Endothelial cell of umbilical vein (primary cell): Measurements from ENCODE around the gene ARHGEF19. TPM values are rescaled to one million over a fixed set of nuclear protein-coding genes. Genes with fewer than 3 reads are reported as not detected.

ENCODE experiments used
- BruUV-seq: library from RNA; stranded (reverse); fragments of 400-500 nt; replicated peaks from 2 replicates; lab custom pipeline; 2021; lab: Mats Ljungman, UMichigan
- CTCF ChIA-PET: fragments of 300-600, 350-600 bp; sonication (Branson Sonifier 250); formaldehyde crosslinking; loops from one replicate; lab custom pipeline; 2021; ENCODE audit warnings: antibody characterized with exemption, inconsistent platforms; lab: Charles Lee
- POLR2A ChIA-PET: fragments of 300-600, 350-600 bp; sonication (Branson Sonifier 250); formaldehyde crosslinking; loops from one replicate; lab custom pipeline; 2021; ENCODE audit warnings: antibody characterized with exemption, inconsistent platforms; lab: Charles Lee
- DNase-seq: peaks from one replicate; pipeline ENCODE4 v3.0.0-alpha.2; 2011; ENCODE audit warnings: low read depth, low spot score
- FAIRE-seq: peaks from 2 replicates; lab custom pipeline; 2011; peaks lifted over from hg19 to GRCh38; lab: Jason Lieb, UNC
- H2AFZ ChIP-seq: 2 replicates; pipeline ENCODE4 v1.6.0; 2012; ENCODE audit warnings: low read depth, low read length, control low read depth, inconsistent platforms
- H3K27ac ChIP-seq: 2 replicates; pipeline ENCODE4 v1.5.1; 2011; ENCODE audit warnings: low read depth, mild to moderate bottlenecking, control low read depth, low read length, moderate library complexity; ENCODE audit not compliant: insufficient read depth
- H3K27me3 ChIP-seq, 2 experiments: 2 replicates each; pipeline versions ENCODE4 v1.6.0 to v1.6.1; 2011; ENCODE audit warnings: low read length in 2 of 2, mixed read lengths in 1 of 2; ENCODE audit not compliant: control insufficient read depth in 2 of 2, insufficient read depth in 2 of 2
- H3K36me3 ChIP-seq, 2 experiments: 2 replicates in 1 of 2; 3 replicates in 1 of 2; pipeline ENCODE4 v1.5.1; 2011; ENCODE audit warnings: low read length in 2 of 2, mild to moderate bottlenecking in 1 of 2, moderate library complexity in 1 of 2; ENCODE audit not compliant: control insufficient read depth in 2 of 2, insufficient read depth in 2 of 2; ENCODE audit errors: extremely low read depth in 1 of 2
- H3K4me1 ChIP-seq: 3 replicates; pipeline ENCODE4 v1.5.1; 2011; ENCODE audit warnings: mild to moderate bottlenecking, low read length; ENCODE audit not compliant: control insufficient read depth, insufficient read depth; ENCODE audit errors: extremely low read depth
- H3K4me2 ChIP-seq: 2 replicates; pipeline ENCODE4 v1.6.1; 2011; ENCODE audit warnings: low read length, control low read depth, mixed read lengths; ENCODE audit not compliant: insufficient read depth
- H3K4me3 ChIP-seq, 3 experiments: fragments of 200-600 bp in 1 of 3; sonication (generic), shearing (Covaris generic) in 1 of 3; replicated peaks in 1 of 3; 2 replicates each; pipeline ENCODE4 v1.5.1; 2011 to 2016; ENCODE audit warnings: control low read depth in 3 of 3, low read length in 3 of 3, mild to moderate bottlenecking in 2 of 3, inconsistent platforms in 1 of 3, low read depth in 1 of 3, moderate library complexity in 1 of 3; ENCODE audit not compliant: insufficient read depth in 1 of 3
- H3K79me2 ChIP-seq: 2 replicates; pipeline ENCODE4 v1.6.0; 2012; ENCODE audit warnings: low read length, inconsistent platforms; ENCODE audit not compliant: control insufficient read depth, insufficient read depth
- H3K9ac ChIP-seq: replicated peaks from 2 replicates; pipeline ENCODE3; 2011; ENCODE audit warnings: low read length, control low read depth; ENCODE audit not compliant: insufficient read depth; ENCODE audit errors: extremely low read depth
- H3K9me1 ChIP-seq: replicated peaks from 3 replicates; pipeline ENCODE4 v1.6.0; 2011; ENCODE audit warnings: mild to moderate bottlenecking, low read length; ENCODE audit not compliant: control insufficient read depth, insufficient read depth; ENCODE audit errors: extremely low read depth
- H3K9me3 ChIP-seq: replicated peaks from 2 replicates; pipeline ENCODE4 v1.5.1; 2012; ENCODE audit warnings: low read length, inconsistent platforms; ENCODE audit not compliant: control insufficient read depth, insufficient read depth
- H4K20me1 ChIP-seq: replicated peaks from 2 replicates; pipeline ENCODE3; 2011; ENCODE audit warnings: mild to moderate bottlenecking, low read length; ENCODE audit not compliant: control insufficient read depth, insufficient read depth; ENCODE audit errors: extremely low read depth
- EZH2 ChIP-seq: IDR thresholded peaks from 2 replicates; pipeline ENCODE4 v1.6.1; 2012; ENCODE audit warnings: borderline replicate concordance, low read depth, mild to moderate bottlenecking, moderate library complexity, low read length, inconsistent platforms; ENCODE audit not compliant: severe bottlenecking
- FOS ChIP-seq: IDR thresholded peaks from 2 replicates; pipeline ENCODE4 v1.6.1; 2011; ENCODE audit warnings: mild to moderate bottlenecking, low read length, moderate library complexity, borderline replicate concordance; ENCODE audit not compliant: insufficient read depth
- GATA2 ChIP-seq: IDR thresholded peaks from 2 replicates; pipeline ENCODE4 v1.7.0; 2011; ENCODE audit warnings: low read depth, mild to moderate bottlenecking, moderate library complexity, mixed read lengths, low read length; ENCODE audit not compliant: insufficient read length, insufficient read depth
- JUN ChIP-seq: IDR thresholded peaks from 2 replicates; pipeline ENCODE4 v1.6.1; 2011; ENCODE audit warnings: borderline replicate concordance, low read depth; ENCODE audit not compliant: insufficient read length, insufficient read depth
- MAX ChIP-seq: IDR thresholded peaks from 2 replicates; pipeline ENCODE4 v1.6.1; 2011; ENCODE audit not compliant: insufficient read depth, insufficient read length
- MYC ChIP-seq: IDR thresholded peaks from one replicate; pipeline ENCODE4 v1.6.1; 2011; ENCODE audit warnings: mild to moderate bottlenecking, low read depth, low read length
- POLR2A ChIP-seq: IDR thresholded peaks from 2 replicates; pipeline ENCODE4 v1.6.1; 2012; ENCODE audit warnings: low read depth, mild to moderate bottlenecking, control low read depth, low read length
- dilution Hi-C: fragments of 300-500 bp; cut with MboI; formaldehyde crosslinking; loops from one replicate; pipeline ENCODE4 v1.15.0; 2019; ENCODE audit warnings: low sequenced_read_pairs; ENCODE audit not compliant: extremely low pct_ligation_motif_present
- intact Hi-C: fragments of 100-400 bp; cut with micrococcal nuclease; formaldehyde crosslinking; loops from one replicate; pipeline ENCODE4 v1.10.0; 2022
- polyA plus RNA-seq, 4 experiments: library from polyadenylated mRNA; depleted of rRNA in 3 of 4; stranded (reverse) in 3 of 4; unstranded in 1 of 4; fragments of >200 nt; gene quantifications; 2 replicates each; pipeline versions ENCODE4 v1.2.1 to v1.2.3, GENCODE V29; 2011 to 2012; ENCODE audit warnings: missing spikeins in 1 of 4
- total RNA-seq: library from RNA; stranded (reverse); gene quantifications from 2 replicates; pipeline ENCODE4 v1.2.3, GENCODE V29; 2021

Gene ARHGEF19
- total and polyA plus RNA-seq, 2 donors (not counting 3 experiments of a cell fraction or from before 2014, with no cell fraction given): 6.2 to 8.0 TPM

GRCh38 chr1:16205891-16206546, 6.4 kb downstream of the ARHGEF19 start:
- Histone ChIP-seq H3K9ac (peak overlapping the region; percentile 46), H3K4me3 (peak overlapping the region in 1 of 3 experiments; percentile 42), H3K36me3 (no peaks in the 10 kb centered on the region), H3K79me2 (no peaks in the 10 kb centered on the region), H3K27me3 (no peaks in the 10 kb centered on the region), H3K27ac (peak overlapping the region; percentile 20), H4K20me1 (no peaks in the 10 kb centered on the region), H3K4me2 (peak overlapping the region; percentile 44), H3K9me1 (no peaks in the 10 kb centered on the region), H3K4me1 (peaks cover 9% of the 10 kb centered on the region), H2AFZ (peak overlapping the region; percentile 93), H3K9me3 (no peaks in the 10 kb centered on the region)
- DNase-seq: no peak
- POLR2A ChIA-PET: interaction anchor here (1.1 kb wide), 1 partner anchor 10 kb away, joined by 8 read pairs; no protein-coding TSS in a partner anchor
- CTCF ChIA-PET: interaction anchor here (0.8 to 1.7 kb wide), 5 partner anchors 16 to 157 kb away, joined by 3 to 11 read pairs (median 4); partner anchors contain the start of gene CPLANE2
- no peak for FAIRE-seq
- TF ChIP-seq EZH2: no peak
- no peak for TF ChIP-seq GATA2
- TF ChIP-seq POLR2A: peak; percentile 5
- TF ChIP-seq JUN: no peak
- intact Hi-C loops (loop anchor here (1.0 to 10.0 kb wide), 6 partner anchors 11 to 239 kb away; partner anchors contain the start of genes CPLANE2, FBXO42, NECAP2 and SZRD1), dilution Hi-C loops (no loop called here)
- BruUV-seq: no TSS peak

DNA sequence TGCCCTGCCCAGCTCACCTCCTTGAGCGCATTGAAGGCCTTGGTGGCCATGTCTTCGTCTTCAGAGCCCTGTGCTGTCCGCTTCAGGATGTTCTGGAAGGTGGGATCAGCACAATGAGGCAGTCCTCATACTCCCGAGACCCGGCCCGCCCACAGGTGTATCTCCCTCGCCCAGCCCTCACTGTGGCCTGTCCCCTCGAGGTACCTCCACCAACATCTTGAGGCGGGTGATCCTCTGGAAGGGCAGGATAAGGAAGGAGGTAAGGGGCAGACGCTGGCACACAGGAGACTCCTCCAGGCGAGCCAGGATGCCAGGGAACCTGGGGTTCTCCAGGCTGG, 7.1 kb downstream of the ARHGEF19 start:
- Histone ChIP-seq H3K27me3 (no peaks in the 10 kb centered on the region), H3K9me1 (no peaks in the 10 kb centered on the region), H3K4me3 (no peak overlapping the region), H3K27ac (no peak overlapping the region), H3K4me2 (no peak overlapping the region), H3K9ac (no peak overlapping the region), H3K4me1 (peaks cover 9% of the 10 kb centered on the region), H4K20me1 (no peaks in the 10 kb centered on the region), H3K36me3 (no peaks in the 10 kb centered on the region), H3K79me2 (no peaks in the 10 kb centered on the region), H3K9me3 (no peaks in the 10 kb centered on the region), H2AFZ (no peak overlapping the region)
- no peak for TF ChIP-seq FOS
- TF ChIP-seq POLR2A: no peak
- no peak for TF ChIP-seq MAX
- TF ChIP-seq MYC: no peak
- intact Hi-C loops: loop anchor here (5.0 to 10.0 kb wide), 2 partner anchors 147 to 239 kb away; partner anchors contain the start of genes FBXO42 and NECAP2
- dilution Hi-C loops: no loop called here
- FAIRE-seq (no peak), DNase-seq (no peak)
- BruUV-seq: no TSS peak
- POLR2A ChIA-PET: no interaction called here
- CTCF ChIA-PET: interaction anchor here (0.5 to 3.5 kb wide), 9 partner anchors 11 to 416 kb away, joined by 3 to 29 read pairs (median 4); partner anchors contain the start of gene CPLANE2
